GM12872 (cell line): ENCODE measurements around the gene MBOAT1.

Experiments
- CTCF ChIP-seq: IDR thresholded peaks from 3 replicates; pipeline ENCODE4 v1.5.1; 2011; ENCODE audit warnings: low read depth, mild to moderate bottlenecking, low read length, moderate library complexity; ENCODE audit not compliant: insufficient read depth

Gene MBOAT1

GRCh38 chr6:20135677-20136268 lies 76.5 kb downstream of the MBOAT1 start:
- TF ChIP-seq CTCF: no peak

- no peak for TF ChIP-seq CTCF
Measured at GRCh38 chr6:20134613-20135012, 77.7 kb downstream of the MBOAT1 start.

GRCh38 chr6:20129290-20130088 lies 82.8 kb downstream of the MBOAT1 start:
- no peak for TF ChIP-seq CTCF

GRCh38 chr6:20128018-20128417 lies 84.3 kb downstream of the MBOAT1 start:
- TF ChIP-seq CTCF: no peak

- TF ChIP-seq CTCF: peak; percentile 98
Measured at GRCh38 chr6:20126789-20127653, 85.2 kb downstream of the MBOAT1 start.

GRCh38 chr6:20126102-20126752 lies 86.0 kb downstream of the MBOAT1 start:
- no peak for TF ChIP-seq CTCF

GRCh38 chr6:20124545-20124944 lies 87.7 kb downstream of the MBOAT1 start:
- no peak for TF ChIP-seq CTCF
